Small intestine (tissue), 7 donors: ENCODE results near the gene RAG2. TPM values are rescaled to one million over a fixed set of nuclear protein-coding genes. Genes with fewer than 3 reads are reported as not detected.

ENCODE experiments used
- DNase-seq, 2 donors: peaks; one replicate each; pipeline versions ENCODE4 v3.0.0 to v3.0.0-alpha.2; 2013
- FAIRE-seq: peaks from 2 replicates; lab custom pipeline; 2012; peaks lifted over from hg19 to GRCh38; lab: Jason Lieb, UNC
- H3K27ac ChIP-seq, 3 donors: one replicate each; pipeline ENCODE4 v1.5.1; 2013; ENCODE audit warnings: low read length in 2 of 3, mild to moderate bottlenecking in 2 of 3, control low read depth in 1 of 3, inconsistent platforms in 1 of 3, low read depth in 1 of 3, moderate library complexity in 1 of 3
- H3K27me3 ChIP-seq, 3 donors: one replicate each; pipeline ENCODE4 v1.6.1; 2013; ENCODE audit warnings: low read length in 3 of 3, inconsistent platforms in 1 of 3; ENCODE audit not compliant: control insufficient read depth in 3 of 3, insufficient read depth in 3 of 3
- H3K36me3 ChIP-seq, 3 donors: one replicate each; pipeline ENCODE4 v1.6.1; 2013; ENCODE audit warnings: low read length in 3 of 3, inconsistent platforms in 1 of 3, low read depth in 1 of 3, mild to moderate bottlenecking in 1 of 3, moderate library complexity in 1 of 3; ENCODE audit not compliant: control insufficient read depth in 3 of 3, insufficient read depth in 2 of 3
- H3K4me1 ChIP-seq, 3 donors: one replicate each; pipeline ENCODE4 v1.6.1; 2013; ENCODE audit warnings: low read length in 2 of 3, inconsistent platforms in 1 of 3, low read depth in 1 of 3, mild to moderate bottlenecking in 1 of 3, moderate library complexity in 1 of 3; ENCODE audit not compliant: control insufficient read depth in 3 of 3, insufficient read depth in 2 of 3
- H3K4me3 ChIP-seq, 3 donors: one replicate each; pipeline ENCODE4 v1.5.1; 2013; ENCODE audit warnings: low read length in 3 of 3, control low read depth in 1 of 3, inconsistent platforms in 1 of 3, low read depth in 1 of 3, mild to moderate bottlenecking in 1 of 3, moderate library complexity in 1 of 3
- H3K9me3 ChIP-seq, 2 donors: one replicate each; pipeline ENCODE4 v1.6.1; 2013; ENCODE audit warnings: low read depth in 1 of 2, low read length in 1 of 2; ENCODE audit not compliant: control insufficient read depth in 2 of 2, insufficient read depth in 1 of 2
- WGBS, 3 donors: extraction: QIAGEN DNeasy Blood & Tissue Kit; methylation state at CpG; one replicate each; pipeline ENCODE4 v1.1.7; 2013; 5-methylcytosine and 5-hydroxymethylcytosine counted together
- polyA plus RNA-seq, 4 donors: library from polyadenylated mRNA; stranded (reverse) in 3 of 4; unstranded in 1 of 4; fragments of 200-250 nt in 3 of 4; fragments of 120-200 nt in 1 of 4; gene quantifications; one replicate each; pipeline versions ENCODE4 v1.2.1 to v1.2.3, GENCODE V29; 2013
- donor health status: healthy with polysubstance abuse.
- donor health status: control.
- donor health status: control.
- donor health status: Bipolar disorder and iron deficiency.
- donor health status: healthy.

RAG2 gene
- polyA plus RNA-seq, 4 donors: 0.25 TPM; not detected in 3

DNA sequence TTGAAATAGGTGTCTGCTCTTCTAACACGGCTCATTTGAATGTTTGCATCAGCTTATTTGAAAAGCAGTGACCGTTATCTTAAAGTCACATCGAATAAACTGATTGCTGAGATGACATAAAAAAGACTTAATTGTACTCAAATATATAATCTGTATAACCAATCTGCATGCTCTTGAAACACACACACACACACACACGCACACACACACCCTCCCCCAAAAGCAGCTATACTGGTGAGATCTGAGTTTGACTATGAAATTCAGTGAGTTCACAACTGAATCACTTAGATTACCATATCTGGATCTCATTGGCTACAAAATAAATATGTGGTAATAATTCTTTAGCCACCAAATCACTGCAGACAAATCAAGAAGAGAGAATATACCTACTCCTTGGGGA, 7.5 kb downstream of the RAG2 start:
- H3K4me3 ChIP-seq: no peak overlapping the region
- peaks cover 0 to 4% (median 0%) of the 10 kb centered on the region in 3 donors for H3K4me1 ChIP-seq
- no peak overlapping the region for H3K27ac ChIP-seq
- WGBS, 3 donors: 52 to 56% (median 54%) methylated on average over 4 of the region's 4 CpGs
- peaks cover 0 to 9% (median 6%) of the 10 kb centered on the region in 3 donors for H3K27me3 ChIP-seq
- no peak for DNase-seq
- H3K36me3 ChIP-seq: no peaks in the 10 kb centered on the region
- no peaks in the 10 kb centered on the region for H3K9me3 ChIP-seq
- no peak for FAIRE-seq

DNA sequence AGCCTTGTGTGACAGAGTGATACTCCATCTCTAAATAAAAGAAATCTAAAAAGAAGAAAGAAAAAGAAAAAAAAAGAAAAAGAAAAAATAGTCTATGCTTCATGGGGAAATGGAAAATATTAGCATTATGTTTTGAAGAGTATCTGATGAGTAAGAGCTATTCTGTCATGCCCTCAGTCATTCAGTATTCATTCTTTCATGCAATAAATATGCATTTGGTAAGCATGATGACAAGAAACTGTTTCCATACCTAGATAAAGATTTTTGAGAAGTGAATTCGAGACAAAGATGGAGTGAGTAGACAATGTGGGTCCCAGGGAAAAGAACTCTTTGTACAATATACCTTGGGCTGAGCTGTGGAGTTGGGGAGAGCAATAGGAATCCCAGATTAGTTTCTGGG, 9.9 kb downstream of the RAG2 start:
- no peak for FAIRE-seq

DNA sequence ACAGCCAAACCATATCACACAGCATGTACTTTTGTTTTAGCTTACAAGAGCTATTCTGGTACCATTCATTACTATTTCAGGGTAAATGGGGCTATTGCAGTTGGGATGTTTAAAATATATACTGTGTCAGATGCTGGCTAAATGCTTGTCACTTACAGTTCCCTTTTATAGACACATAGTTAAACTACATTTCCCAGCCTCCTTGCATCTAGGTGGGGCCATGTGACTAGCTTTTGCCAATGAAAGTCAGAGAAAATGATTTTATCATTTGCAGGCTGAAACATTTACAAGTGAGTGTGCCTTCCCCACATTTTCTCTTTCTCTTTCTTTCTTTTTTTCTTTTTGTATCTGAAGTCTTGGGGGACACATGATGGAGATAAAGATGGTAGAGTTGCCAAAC, 11.5 kb downstream of the RAG2 start:
- H3K27me3 ChIP-seq: peaks cover 0 to 9% (median 4%) of the 10 kb centered on the region in 3 donors
- H3K27ac ChIP-seq: no peak overlapping the region
- no peak for FAIRE-seq
- H3K36me3 ChIP-seq: no peaks in the 10 kb centered on the region
- peaks cover 0 to 2% of the 10 kb centered on the region in 2 donors for H3K9me3 ChIP-seq
- DNase-seq: no peak
- no peaks in the 10 kb centered on the region for H3K4me1 ChIP-seq
- H3K4me3 ChIP-seq: no peak overlapping the region

More for the DNA sequence above, 9.9 kb downstream of the RAG2 start:
- no peak overlapping the region for H3K27ac ChIP-seq
- no peaks in the 10 kb centered on the region for H3K9me3 ChIP-seq
- no peaks in the 10 kb centered on the region for H3K36me3 ChIP-seq
- 28 to 55% (median 46%) methylated on average over 1 of the region's 1 CpG for WGBS, 3 donors
- no peak overlapping the region for H3K4me3 ChIP-seq
- DNase-seq: no peak
- peaks cover 0 to 9% (median 4%) of the 10 kb centered on the region in 3 donors for H3K27me3 ChIP-seq
- no peaks in the 10 kb centered on the region for H3K4me1 ChIP-seq

DNA sequence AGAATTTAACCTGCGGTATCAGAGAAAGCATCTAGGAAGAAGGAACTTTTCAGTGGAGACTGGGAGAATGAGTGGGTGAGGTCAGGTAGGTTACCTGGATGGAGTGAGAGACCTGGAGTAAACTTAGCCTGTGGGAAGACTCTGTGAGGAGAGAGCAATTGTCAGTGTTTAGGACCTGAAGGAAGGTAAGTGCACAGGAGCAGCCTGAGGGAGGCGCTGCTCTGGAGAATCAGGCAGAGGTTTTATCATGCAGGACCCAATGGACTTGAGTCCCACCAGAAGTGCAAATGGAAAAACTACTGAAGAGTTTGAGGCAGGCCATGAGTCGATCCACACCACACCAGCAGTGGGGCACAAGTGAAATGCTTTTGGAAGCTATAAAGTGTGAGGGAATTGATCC, 14.4 kb downstream of the RAG2 start:
- H3K4me3 ChIP-seq: no peak overlapping the region
- WGBS, 3 donors: 62 to 68% (median 68%) methylated on average over 3 of the region's 3 CpGs
- DNase-seq: no peak
- peaks cover 0 to 9% of the 10 kb centered on the region in 2 donors for H3K9me3 ChIP-seq
- no peaks in the 10 kb centered on the region for H3K4me1 ChIP-seq
- no peaks in the 10 kb centered on the region for H3K36me3 ChIP-seq
- peaks cover 0 to 9% (median 2%) of the 10 kb centered on the region in 3 donors for H3K27me3 ChIP-seq
- no peak for FAIRE-seq
- no peak overlapping the region for H3K27ac ChIP-seq

DNA sequence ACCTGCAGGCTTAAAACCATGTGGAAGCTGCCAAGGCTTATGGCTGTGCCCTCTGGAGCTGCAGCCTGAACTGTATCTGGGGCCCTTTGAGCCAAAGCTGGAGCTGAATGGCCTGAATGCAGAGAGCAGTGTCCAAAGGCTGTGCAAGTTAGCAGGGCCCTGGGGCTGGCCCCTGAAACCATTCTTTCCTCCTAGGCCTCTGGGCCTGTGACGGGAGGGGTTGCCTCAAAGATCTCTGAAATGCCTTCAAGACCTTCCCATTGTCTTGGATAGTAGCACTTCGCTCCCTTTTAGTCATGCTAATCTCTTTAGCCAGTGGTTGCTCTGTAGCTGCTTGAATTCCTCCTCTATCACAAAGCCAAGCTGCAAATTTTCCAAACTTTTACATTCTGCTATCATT, 16.5 kb downstream of the RAG2 start:
- no peaks in the 10 kb centered on the region for H3K4me1 ChIP-seq
- no peaks in the 10 kb centered on the region for H3K36me3 ChIP-seq
- no peak overlapping the region for H3K4me3 ChIP-seq
- no peak overlapping the region for H3K27ac ChIP-seq
- peaks cover 0 to 2% (median 0%) of the 10 kb centered on the region in 3 donors for H3K27me3 ChIP-seq
- WGBS, 3 donors: 87 to 89% (median 89%) methylated on average over 2 of the region's 2 CpGs
- FAIRE-seq: no peak
- DNase-seq: no peak
- H3K9me3 ChIP-seq: peaks cover 0 to 9% of the 10 kb centered on the region in 2 donors

DNA sequence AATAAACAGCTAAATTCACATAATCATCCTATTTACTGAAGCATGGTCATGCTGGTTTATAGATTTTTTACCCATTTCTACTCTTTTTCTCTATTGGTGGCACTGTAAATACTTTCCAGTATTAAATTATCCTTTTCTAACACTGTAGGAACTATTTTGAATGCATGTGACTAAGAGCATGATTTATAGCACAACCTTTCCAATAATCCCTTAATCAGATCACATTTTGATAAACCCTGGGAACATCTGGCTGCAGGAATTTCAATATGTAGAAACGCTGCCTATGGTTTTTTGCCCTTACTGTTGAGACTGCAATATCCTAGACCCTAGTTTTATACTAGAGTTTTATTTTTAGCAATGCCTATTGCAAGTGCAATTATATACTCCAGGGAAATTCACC, 19.6 kb downstream of the RAG2 start:
- Histone ChIP-seq H3K4me3 (no peak overlapping the region), H3K27ac (no peak overlapping the region), H3K36me3 (peaks cover 0 to 12% (median 0%) of the 10 kb centered on the region in 3 donors), H3K4me1 (no peaks in the 10 kb centered on the region), H3K9me3 (peaks cover 0 to 9% of the 10 kb centered on the region in 2 donors), H3K27me3 (peaks cover 0 to 2% (median 0%) of the 10 kb centered on the region in 3 donors)
- FAIRE-seq (no peak), DNase-seq (no peak)
- WGBS, 3 donors: 30 to 66% (median 44%) methylated on average over 1 of the region's 1 CpG

DNA sequence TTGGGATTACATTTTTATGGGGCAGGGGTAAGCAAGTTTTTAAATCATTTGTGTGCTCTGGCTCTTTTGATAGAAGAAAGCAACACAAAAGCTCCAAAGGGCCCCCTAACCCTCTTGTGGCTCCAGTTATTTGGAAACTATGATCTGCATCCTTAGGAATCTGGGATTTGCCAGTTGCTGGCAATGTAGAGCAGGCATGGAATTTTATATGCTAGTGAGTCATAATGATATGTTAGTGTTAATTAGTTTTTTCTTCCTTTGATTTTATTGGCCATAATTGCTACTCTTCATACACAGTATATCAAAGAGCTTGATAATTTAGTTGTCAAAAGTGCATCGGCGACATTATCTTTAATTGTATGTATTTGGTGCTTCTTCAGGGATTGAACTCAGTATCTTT, 20.2 kb downstream of the RAG2 start:
- peaks cover 0 to 13% (median 0%) of the 10 kb centered on the region in 3 donors for H3K36me3 ChIP-seq
- no peaks in the 10 kb centered on the region for H3K4me1 ChIP-seq
- DNase-seq (no peak), FAIRE-seq (no peak)
- no peak overlapping the region for H3K27ac ChIP-seq
- 32 to 81% (median 66%) methylated on average over 2 of the region's 2 CpGs for WGBS, 3 donors
- peaks cover 0 to 9% of the 10 kb centered on the region in 2 donors for H3K9me3 ChIP-seq
- no peak overlapping the region for H3K4me3 ChIP-seq
- peaks cover 0 to 2% (median 0%) of the 10 kb centered on the region in 3 donors for H3K27me3 ChIP-seq

DNA sequence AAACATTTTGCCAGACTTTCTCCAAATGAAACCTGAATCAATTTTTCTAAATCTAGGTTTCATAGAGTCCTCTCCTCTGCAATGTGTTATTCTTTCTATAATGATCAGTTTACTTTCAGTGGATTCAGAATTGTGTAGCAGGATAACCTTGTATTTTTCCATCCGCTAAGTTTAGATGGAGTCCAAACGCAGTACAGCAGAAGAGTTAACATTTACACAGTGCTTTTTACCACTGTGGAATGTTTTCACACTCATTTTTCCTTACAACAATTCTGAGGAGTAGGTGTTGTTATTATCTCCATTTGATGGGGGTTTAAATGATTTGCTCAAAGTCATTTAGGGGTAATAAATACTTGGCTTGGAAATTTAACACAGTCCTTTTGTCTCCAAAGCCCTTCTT, 20.7 kb downstream of the RAG2 start:
- Histone ChIP-seq H3K27ac (no peak overlapping the region), H3K9me3 (peaks cover 0 to 9% of the 10 kb centered on the region in 2 donors), H3K4me1 (no peaks in the 10 kb centered on the region), H3K4me3 (no peak overlapping the region), H3K36me3 (peaks cover 0 to 13% (median 0%) of the 10 kb centered on the region in 3 donors), H3K27me3 (peaks cover 0 to 2% (median 0%) of the 10 kb centered on the region in 3 donors)
- WGBS, 3 donors: 73 to 77% (median 74%) methylated on average over 2 of the region's 2 CpGs
- no peak for FAIRE-seq
- DNase-seq: no peak

DNA sequence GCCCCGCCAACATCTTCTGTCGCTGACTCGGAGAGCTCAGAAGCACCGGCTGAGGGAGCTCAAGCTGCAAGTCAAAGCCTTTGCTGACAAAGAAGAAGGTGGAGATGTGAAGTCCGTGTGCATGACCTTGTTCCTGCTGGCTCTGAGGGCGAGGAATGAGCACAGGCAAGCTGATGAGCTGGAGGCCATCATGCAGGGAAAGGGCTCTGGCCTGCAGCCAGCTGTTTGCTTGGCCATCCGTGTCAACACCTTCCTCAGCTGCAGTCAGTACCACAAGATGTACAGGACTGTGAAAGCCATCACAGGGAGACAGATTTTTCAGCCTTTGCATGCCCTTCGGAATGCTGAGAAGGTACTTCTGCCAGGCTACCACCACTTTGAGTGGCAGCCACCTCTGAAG, 23.6 kb downstream of the RAG2 start:
- no peaks in the 10 kb centered on the region for H3K4me1 ChIP-seq
- peaks cover 0 to 13% (median 0%) of the 10 kb centered on the region in 3 donors for H3K36me3 ChIP-seq
- no peaks in the 10 kb centered on the region for H3K9me3 ChIP-seq
- no peaks in the 10 kb centered on the region for H3K27me3 ChIP-seq
- H3K4me3 ChIP-seq: no peak overlapping the region
- 79 to 88% (median 82%) methylated on average over 8 of the region's 8 CpGs for WGBS, 3 donors
- FAIRE-seq: no peak
- no peak overlapping the region for H3K27ac ChIP-seq
- DNase-seq: no peak
